Erythroblast (primary cell): Measurements from ENCODE around the gene C9orf43.

Experiments used
- GATA1 ChIP-seq: IDR thresholded peaks from 2 replicates; pipeline ENCODE4 v1.6.1; 2011; ENCODE audit warnings: low read depth, mild to moderate bottlenecking, control low read depth, low read length, moderate library complexity
- POLR2A ChIP-seq: IDR thresholded peaks from 2 replicates; pipeline ENCODE4 v1.6.1; 2011; ENCODE audit warnings: mild to moderate bottlenecking, low read length

DNA sequence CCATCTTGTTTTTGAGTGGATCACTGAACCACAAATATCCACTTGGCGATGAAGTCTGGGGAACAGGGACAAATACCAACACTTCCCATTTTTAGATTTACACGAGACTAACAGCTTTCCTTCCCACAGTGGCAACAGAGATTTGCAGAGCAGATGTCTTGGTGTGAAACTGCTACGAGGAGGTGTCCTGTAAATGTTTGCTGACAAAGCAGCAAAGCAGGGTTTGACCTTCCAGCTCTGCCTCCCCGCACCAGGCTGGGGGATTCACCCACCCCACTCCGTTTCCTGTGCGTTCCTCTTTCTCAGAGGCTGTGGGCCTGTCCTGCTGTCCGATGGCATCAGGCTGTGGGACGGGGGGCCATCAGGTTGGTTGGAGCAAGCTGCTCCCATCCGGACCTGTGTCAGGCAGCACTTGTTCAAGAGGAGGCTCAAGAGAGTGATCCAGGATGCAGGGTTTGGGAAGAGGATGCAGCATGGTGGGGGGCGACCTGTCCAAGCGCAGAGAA is 52.3 kb downstream of the C9orf43 start:
- TF ChIP-seq POLR2A (no peak), GATA1 (no peak)
